Tibial nerve (tissue), 4 donors: ENCODE measurements around the gene OTOG.

ENCODE experiments used
- CTCF ChIP-seq, 5 experiments: fragments of 200-600 bp in 3 of 5; fragments of 450-650 bp in 2 of 5; sonication (generic) in 3 of 5; IDR thresholded peaks; one replicate each; pipeline ENCODE4 v1.5.1; 2016 to 2019; ENCODE audit warnings: antibody characterized with exemption in 5 of 5, mild to moderate bottlenecking in 3 of 5, moderate library complexity in 2 of 5
- EP300 ChIP-seq, 2 donors: sonication (generic); formaldehyde crosslinking; IDR thresholded peaks; one replicate each; pipeline ENCODE4 v1.6.1; 2017; ENCODE audit warnings: antibody characterized with exemption in 2 of 2, mild to moderate bottlenecking in 1 of 2

GRCh38 chr11:17610085-17610894, 63.2 kb downstream of the OTOG start:
- no peak for TF ChIP-seq CTCF (IDR thresholded peaks at IDR 0.05)
- TF ChIP-seq EP300 (IDR thresholded peaks at IDR 0.05) = no peak
